ENCODE data around the gene SLC7A4. TPM values are rescaled to one million over a fixed set of nuclear protein-coding genes. Genes with fewer than 3 reads are reported as not detected.

Gene SLC7A4
- polyA plus RNA-seq, 2 donors, result 4.0 to 4.5 TPM

- 89 to 91% methylated on average over 29 to 30 of the region's 30 CpGs for WGBS, 2 donors
- no peak overlapping the region for H3K4me3 ChIP-seq (ENCODE audit: low read depth in 1 of 2, low read length in 2 of 2)
- no peak overlapping the region for H3K27ac ChIP-seq (ENCODE audit: low read depth in 2 of 2, low read length in 1 of 2)
- peaks cover 6 to 56% of the 10 kb centered on the region in 2 donors for H3K36me3 ChIP-seq (ENCODE audit: control insufficient read depth in 2 of 2, insufficient read depth in 2 of 2, low read length in 1 of 2)
- H3K9me3 ChIP-seq (ENCODE audit: control insufficient read depth in 2 of 2, insufficient read depth in 1 of 2, low read depth in 1 of 2, low read length in 1 of 2), result no peaks in the 10 kb centered on the region
- no peaks in the 10 kb centered on the region for H3K27me3 ChIP-seq (ENCODE audit: control insufficient read depth in 1 of 2, insufficient read depth in 2 of 2, low read length in 2 of 2)
- peaks cover 0 to 2% of the 10 kb centered on the region in 2 donors for H3K4me1 ChIP-seq (ENCODE audit: control insufficient read depth in 2 of 2, insufficient read depth in 2 of 2, low read length in 1 of 2)
These were observed 38.0 kb downstream of the SLC7A4 start for GRCh38 chr22:20994128-20994901.

GRCh38 chr22:20993304-20994127, 38.8 kb downstream of the SLC7A4 start:
- no peaks in the 10 kb centered on the region for H3K9me3 ChIP-seq (ENCODE audit: control insufficient read depth in 2 of 2, insufficient read depth in 1 of 2, low read depth in 1 of 2, low read length in 1 of 2)
- no peaks in the 10 kb centered on the region for H3K27me3 ChIP-seq (ENCODE audit: control insufficient read depth in 1 of 2, insufficient read depth in 2 of 2, low read length in 2 of 2)
- H3K36me3 ChIP-seq (ENCODE audit: control insufficient read depth in 2 of 2, insufficient read depth in 2 of 2, low read length in 1 of 2), result peaks cover 6 to 53% of the 10 kb centered on the region in 2 donors
- 94 to 95% methylated on average over 29 of the region's 29 CpGs for WGBS, 2 donors
- no peak overlapping the region for H3K27ac ChIP-seq (ENCODE audit: low read depth in 2 of 2, low read length in 1 of 2)
- no peak overlapping the region for H3K4me3 ChIP-seq (ENCODE audit: low read depth in 1 of 2, low read length in 2 of 2)
- no peaks in the 10 kb centered on the region for H3K4me1 ChIP-seq (ENCODE audit: control insufficient read depth in 2 of 2, insufficient read depth in 2 of 2, low read length in 1 of 2)

GRCh38 chr22:20992456-20993303, 39.7 kb downstream of the SLC7A4 start:
- no peaks in the 10 kb centered on the region for H3K9me3 ChIP-seq (ENCODE audit: control insufficient read depth in 2 of 2, insufficient read depth in 1 of 2, low read depth in 1 of 2, low read length in 1 of 2)
- H3K4me1 ChIP-seq (ENCODE audit: control insufficient read depth in 2 of 2, insufficient read depth in 2 of 2, low read length in 1 of 2), result no peaks in the 10 kb centered on the region
- H3K27me3 ChIP-seq (ENCODE audit: control insufficient read depth in 1 of 2, insufficient read depth in 2 of 2, low read length in 2 of 2), result no peaks in the 10 kb centered on the region
- H3K4me3 ChIP-seq (ENCODE audit: low read depth in 1 of 2, low read length in 2 of 2), result no peak overlapping the region
- WGBS, 2 donors, result 87 to 89% methylated on average over 21 of the region's 21 CpGs
- H3K36me3 ChIP-seq (ENCODE audit: control insufficient read depth in 2 of 2, insufficient read depth in 2 of 2, low read length in 1 of 2), result peaks cover 6 to 51% of the 10 kb centered on the region in 2 donors
- H3K27ac ChIP-seq (ENCODE audit: low read depth in 2 of 2, low read length in 1 of 2), result no peak overlapping the region

- H3K9me3 ChIP-seq (ENCODE audit: control insufficient read depth in 2 of 2, insufficient read depth in 1 of 2, low read depth in 1 of 2, low read length in 1 of 2), result no peaks in the 10 kb centered on the region
- H3K36me3 ChIP-seq (ENCODE audit: control insufficient read depth in 2 of 2, insufficient read depth in 2 of 2, low read length in 1 of 2), result peaks cover 6 to 50% of the 10 kb centered on the region in 2 donors
- WGBS, 2 donors, result 88 to 95% methylated on average over 7 of the region's 7 CpGs
- no peak overlapping the region for H3K4me3 ChIP-seq (ENCODE audit: low read depth in 1 of 2, low read length in 2 of 2)
- no peak overlapping the region for H3K27ac ChIP-seq (ENCODE audit: low read depth in 2 of 2, low read length in 1 of 2)
- H3K4me1 ChIP-seq (ENCODE audit: control insufficient read depth in 2 of 2, insufficient read depth in 2 of 2, low read length in 1 of 2), result no peaks in the 10 kb centered on the region
- H3K27me3 ChIP-seq (ENCODE audit: control insufficient read depth in 1 of 2, insufficient read depth in 2 of 2, low read length in 2 of 2), result no peaks in the 10 kb centered on the region
These were observed 40.3 kb downstream of the SLC7A4 start for GRCh38 chr22:20992056-20992442.

GRCh38 chr22:20991252-20992055, 40.9 kb downstream of the SLC7A4 start:
- Histone ChIP-seq H3K9me3 (ENCODE audit: control insufficient read depth in 2 of 2, insufficient read depth in 1 of 2, low read depth in 1 of 2, low read length in 1 of 2) (no peaks in the 10 kb centered on the region), H3K36me3 (ENCODE audit: control insufficient read depth in 2 of 2, insufficient read depth in 2 of 2, low read length in 1 of 2) (peaks cover 6 to 44% of the 10 kb centered on the region in 2 donors), H3K27me3 (ENCODE audit: control insufficient read depth in 1 of 2, insufficient read depth in 2 of 2, low read length in 2 of 2) (no peaks in the 10 kb centered on the region), H3K4me1 (ENCODE audit: control insufficient read depth in 2 of 2, insufficient read depth in 2 of 2, low read length in 1 of 2) (no peaks in the 10 kb centered on the region), H3K27ac (ENCODE audit: low read depth in 2 of 2, low read length in 1 of 2) (no peak overlapping the region), H3K4me3 (ENCODE audit: low read depth in 1 of 2, low read length in 2 of 2) (no peak overlapping the region)
- 91 to 95% methylated on average over 24 of the region's 24 CpGs for WGBS, 2 donors

- H3K27me3 ChIP-seq (ENCODE audit: control insufficient read depth in 1 of 2, insufficient read depth in 2 of 2, low read length in 2 of 2), result no peaks in the 10 kb centered on the region
- 81 to 85% methylated on average over 21 of the region's 21 CpGs for WGBS, 2 donors
- no peak overlapping the region for H3K27ac ChIP-seq (ENCODE audit: low read depth in 2 of 2, low read length in 1 of 2)
- no peaks in the 10 kb centered on the region for H3K4me1 ChIP-seq (ENCODE audit: control insufficient read depth in 2 of 2, insufficient read depth in 2 of 2, low read length in 1 of 2)
- no peak overlapping the region for H3K4me3 ChIP-seq (ENCODE audit: low read depth in 1 of 2, low read length in 2 of 2)
- no peaks in the 10 kb centered on the region for H3K9me3 ChIP-seq (ENCODE audit: control insufficient read depth in 2 of 2, insufficient read depth in 1 of 2, low read depth in 1 of 2, low read length in 1 of 2)
- H3K36me3 ChIP-seq (ENCODE audit: control insufficient read depth in 2 of 2, insufficient read depth in 2 of 2, low read length in 1 of 2), result peaks cover 10 to 50% of the 10 kb centered on the region in 2 donors
These were observed 41.9 kb downstream of the SLC7A4 start for GRCh38 chr22:20990184-20991180.

GRCh38 chr22:20989323-20990138, 42.8 kb downstream of the SLC7A4 start:
- Histone ChIP-seq H3K27me3 (ENCODE audit: control insufficient read depth in 1 of 2, insufficient read depth in 2 of 2, low read length in 2 of 2) (no peaks in the 10 kb centered on the region), H3K36me3 (ENCODE audit: control insufficient read depth in 2 of 2, insufficient read depth in 2 of 2, low read length in 1 of 2) (peaks cover 9 to 52% of the 10 kb centered on the region in 2 donors), H3K27ac (ENCODE audit: low read depth in 2 of 2, low read length in 1 of 2) (no peak overlapping the region), H3K9me3 (ENCODE audit: control insufficient read depth in 2 of 2, insufficient read depth in 1 of 2, low read depth in 1 of 2, low read length in 1 of 2) (no peaks in the 10 kb centered on the region), H3K4me1 (ENCODE audit: control insufficient read depth in 2 of 2, insufficient read depth in 2 of 2, low read length in 1 of 2) (no peaks in the 10 kb centered on the region), H3K4me3 (ENCODE audit: low read depth in 1 of 2, low read length in 2 of 2) (no peak overlapping the region)
- WGBS, 2 donors, result 57 to 59% methylated on average over 14 to 17 of the region's 17 CpGs
